GM12878 (cell line): ENCODE results near the gene DACH2. TPM values are rescaled to one million over a fixed set of nuclear protein-coding genes. Genes with fewer than 3 reads are reported as not detected.

Experiments used
- ATAC-seq: fragments of 200-7000 bp; cut with Tn5 transposase; 3 replicates; pipeline ENCODE4 v1.9.1; 2020; ENCODE audit warnings: mild to moderate bottlenecking, moderate library complexity
- BruUV-seq: library from RNA; stranded (reverse); fragments of 400-500 nt; replicated peaks from 2 replicates; lab custom pipeline; 2021; lab: Mats Ljungman, UMichigan
- CTCF ChIA-PET: fragments of 300-600 bp; sonication (Branson Sonifier 250); formaldehyde crosslinking; extraction: SDS; loops from one replicate; lab custom pipeline; 2021; ENCODE audit warnings: inconsistent platforms; lab: Yijun Ruan, JAX
- POLR2A ChIA-PET: fragments of 350-600 bp; formaldehyde crosslinking; extraction: SDS; loops from one replicate; lab custom pipeline; 2021; ENCODE audit warnings: inconsistent platforms; lab: Charles Lee
- RAD21 ChIA-PET: fragments of 300-600 bp; sonication (Branson Sonifier 250); formaldehyde crosslinking; loops from one replicate; lab custom pipeline; 2023; ENCODE audit warnings: antibody characterized with exemption; ENCODE audit not compliant: unreplicated experiment; lab: Charles Lee
- SMC1A ChIA-PET: fragments of 300-600 bp; sonication (Branson Sonifier 250); formaldehyde crosslinking; loops from one replicate; lab custom pipeline; 2023; ENCODE audit not compliant: unreplicated experiment, uncharacterized antibody; lab: Charles Lee
- DNase-seq: peaks from one replicate; pipeline ENCODE4 v3.0.0-alpha.2; 2011; ENCODE audit warnings: low read depth, low spot score
- FAIRE-seq: peaks from 3 replicates; lab custom pipeline; 2011; peaks lifted over from hg19 to GRCh38; lab: Jason Lieb, UNC
- H2AFZ ChIP-seq: 2 replicates; pipeline ENCODE4 v1.6.0; 2011; ENCODE audit warnings: low read depth, low read length, control low read depth; ENCODE audit not compliant: control insufficient read depth
- H3K27ac ChIP-seq: 2 replicates; pipeline ENCODE4 v1.5.1; 2011; ENCODE audit warnings: control low read depth; ENCODE audit not compliant: control insufficient read depth, insufficient read depth
- H3K27me3 ChIP-seq, 2 experiments: replicated peaks in 1 of 2; 2 replicates each; pipeline versions ENCODE4 v1.6.0 to v1.6.1; 2011; ENCODE audit warnings: low read length in 1 of 2; ENCODE audit not compliant: control insufficient read depth in 2 of 2, insufficient read depth in 2 of 2
- H3K36me3 ChIP-seq, 2 experiments: 2 replicates each; pipeline ENCODE4 v1.5.1; 2011; ENCODE audit warnings: low read length in 1 of 2; ENCODE audit not compliant: control insufficient read depth in 2 of 2, insufficient read depth in 2 of 2
- H3K4me1 ChIP-seq: 2 replicates; pipeline ENCODE4 v1.6.1; 2011; ENCODE audit warnings: mild to moderate bottlenecking, low read length, moderate library complexity, mixed read lengths; ENCODE audit not compliant: control insufficient read depth, insufficient read depth
- H3K4me2 ChIP-seq: 2 replicates; pipeline ENCODE4 v1.6.0; 2011; ENCODE audit warnings: control low read depth; ENCODE audit not compliant: control insufficient read depth, insufficient read depth
- H3K4me3 ChIP-seq: fragments of 200-600 bp; sonication (generic); 2 replicates; pipeline ENCODE4 v1.5.1; 2016
- H3K79me2 ChIP-seq: 2 replicates; pipeline ENCODE4 v1.6.0; 2011; ENCODE audit warnings: low read length; ENCODE audit not compliant: control insufficient read depth, insufficient read depth
- H3K9ac ChIP-seq: 2 replicates; pipeline ENCODE4 v1.8.0; 2011; ENCODE audit warnings: low read length, control low read depth, mixed read lengths; ENCODE audit not compliant: control insufficient read depth, insufficient read depth
- H3K9me3 ChIP-seq: replicated peaks from 3 replicates; pipeline ENCODE4 v1.5.1; 2011; ENCODE audit warnings: mild to moderate bottlenecking, low read length; ENCODE audit not compliant: control insufficient read depth, insufficient read depth
- H4K20me1 ChIP-seq: 2 replicates; pipeline ENCODE4 v1.6.0; 2011; ENCODE audit not compliant: control insufficient read depth, insufficient read depth
- ATF2 ChIP-seq: IDR thresholded peaks from 2 replicates; pipeline ENCODE4 v1.6.1; 2012; ENCODE audit warnings: low read length, inconsistent platforms
- CEBPB ChIP-seq, 2 experiments: fragments of 150-350 bp in 1 of 2; IDR thresholded peaks; 2 replicates each; pipeline ENCODE4 v1.6.1; 2012 to 2014; ENCODE audit warnings: low read depth in 2 of 2, low read length in 2 of 2, borderline replicate concordance in 1 of 2, inconsistent platforms in 1 of 2
- CREM ChIP-seq: IDR thresholded peaks from 2 replicates; pipeline ENCODE4 v1.6.1; 2014; ENCODE audit warnings: antibody characterized with exemption, low read depth
- FOXM1 ChIP-seq: IDR thresholded peaks from 2 replicates; pipeline ENCODE4 v1.6.1; 2012; ENCODE audit warnings: low read depth, mild to moderate bottlenecking, inconsistent platforms, low read length, moderate library complexity
- HDGF ChIP-seq: fragments of 450-650 bp; IDR thresholded peaks from 2 replicates; pipeline ENCODE4 v1.6.1; 2016; ENCODE audit warnings: antibody characterized with exemption
- IKZF2 ChIP-seq, 2 experiments: fragments of 450-650 bp; IDR thresholded peaks; 2 replicates each; pipeline ENCODE4 v1.6.1; 2017; ENCODE audit warnings: mild to moderate bottlenecking in 2 of 2, moderate library complexity in 2 of 2
- NBN ChIP-seq: fragments of 450-650 bp; IDR thresholded peaks from 2 replicates; pipeline ENCODE4 v1.6.1; 2016
- NRF1 ChIP-seq: conservative IDR thresholded peaks from 2 replicates; pipeline ENCODE4 v1.6.1; 2011; ENCODE audit warnings: mild to moderate bottlenecking, low read depth, low read length, improper control_type of control experiment
- PML ChIP-seq: IDR thresholded peaks from 2 replicates; pipeline ENCODE4 v1.6.1; 2012; ENCODE audit warnings: low read length, inconsistent platforms
- POLR2A ChIP-seq: IDR thresholded peaks from 2 replicates; pipeline ENCODE4 v1.6.1; 2011; ENCODE audit warnings: low read depth, mild to moderate bottlenecking, low read length
- POU2F2 ChIP-seq: IDR thresholded peaks from 3 replicates; pipeline ENCODE4 v1.6.1; 2011; ENCODE audit warnings: low read depth, mild to moderate bottlenecking, low read length, borderline replicate concordance
- SMARCA5 ChIP-seq: fragments of 450-650 bp; IDR thresholded peaks from 2 replicates; pipeline ENCODE4 v1.6.1; 2017; ENCODE audit warnings: mild to moderate bottlenecking
- SP1 ChIP-seq: IDR thresholded peaks from one replicate; pipeline ENCODE4 v1.6.1; 2011; ENCODE audit warnings: low read depth, low read length
- TCF12 ChIP-seq: IDR thresholded peaks from 2 replicates; pipeline ENCODE4 v1.6.1; 2011; ENCODE audit warnings: low read depth, mild to moderate bottlenecking, low read length
- ZBED1 ChIP-seq: IDR thresholded peaks from 2 replicates; pipeline ENCODE4 v1.6.1; 2016; ENCODE audit warnings: borderline replicate concordance
- whole genome bisulfite sequencing: methylation state at CpG from one replicate; pipeline ENCODE4 v1.1.6; 2016; ENCODE audit warnings: low lambda C conversion rate; ENCODE audit not compliant: insufficient replicate concordance, insufficient coverage; ENCODE audit errors: missing lambda C conversion rate; 5-methylcytosine and 5-hydroxymethylcytosine counted together
- in situ Hi-C: fragments of 300-500 bp; cut with MboI; formaldehyde crosslinking; loops from 9 replicates; pipeline ENCODE4 v1.14.3; 2018; ENCODE audit warnings: mixed read lengths
- intact Hi-C: fragments of 100-400 bp; cut with micrococcal nuclease; formaldehyde crosslinking; loops from one replicate; pipeline ENCODE4 v1.14.2; 2022; ENCODE audit not compliant: unreplicated experiment
- polyA plus RNA-seq, 11 experiments: library from polyadenylated mRNA; depleted of rRNA in 4 of 11; unstranded in 6 of 11; stranded (reverse) in 5 of 11; fragments of >200 nt; fragmentation: Nextera tagmentation in 4 of 11; fragmentation: Illumina TruSeq in 1 of 11; extraction: Ambion mirVana in 4 of 11; extraction: Trizol in 1 of 11; gene quantifications; 1 replicate in 1 of 11; 2 replicates in 10 of 11; pipeline versions ENCODE4 v1.2.1 to v1.2.3, GENCODE V29; 2011 to 2016; ENCODE audit warnings: inconsistent platforms in 2 of 11, missing spikeins in 2 of 11, low read depth in 1 of 11
- total RNA-seq, 4 experiments: library from RNA; depleted of rRNA in 3 of 4; stranded (reverse); fragments of >200 nt in 3 of 4; fragmentation: Illumina TruSeq in 1 of 4; extraction: Trizol in 1 of 4; gene quantifications; 2 replicates each; pipeline versions ENCODE4 v1.2.1 to v1.2.3, GENCODE V29; 2013 to 2021
- TF ChIP-seq, protein P1 (sequence below): fragments of 450-650 bp; IDR thresholded peaks from 2 replicates; pipeline ENCODE4 v1.6.1; 2016; ENCODE audit warnings: mild to moderate bottlenecking, moderate library complexity, borderline replicate concordance

DACH2 gene
- total and polyA plus RNA-seq, 10 of the 15 experiments (the other 5 are each of a cell fraction or from before 2014, with no cell fraction given) = 0.03 to 0.19 (median 0.07) TPM; not detected in 6

GRCh38 chrX:86192827-86193226 is 44.6 kb downstream of the DACH2 start:
- H3K9me3 ChIP-seq = no peaks in the 10 kb centered on the region
- no peak overlapping the region for H3K27ac ChIP-seq
- ChIA-PET POLR2A (no interaction called here), CTCF (interaction anchor here (1.3 kb wide), 1 partner anchor 22 kb away, joined by 4 read pairs; no protein-coding TSS in a partner anchor), SMC1A (no interaction called here), RAD21 (interaction anchor here (1.1 kb wide), 1 partner anchor 9 kb away, joined by 3 read pairs; no protein-coding TSS in a partner anchor)
- H3K9ac ChIP-seq = no peak overlapping the region
- no peaks in the 10 kb centered on the region for H3K4me1 ChIP-seq
- H3K4me2 ChIP-seq = no peak overlapping the region
- BruUV-seq = no TSS peak
- TF ChIP-seq ATF2 (no peak), ZBED1 (no peak), CEBPB (IDR thresholded peaks at IDR 0.05; ENCODE audit: borderline replicate concordance in 1 of 2, low read depth in 2 of 2, low read length in 2 of 2) (no peak), SMARCA5 (no peak), SP1 (no peak), HDGF (no peak), NBN (no peak)
- H4K20me1 ChIP-seq = no peaks in the 10 kb centered on the region
- intact Hi-C loops (no loop called here), in situ Hi-C loops (no loop called here)
- no peaks in the 10 kb centered on the region for H3K79me2 ChIP-seq
- WGBS = 0% methylated on average over 1 of the region's 1 CpG
- H3K4me3 ChIP-seq = no peak overlapping the region
- H2AFZ ChIP-seq = no peak overlapping the region
- ATAC-seq (no peak), FAIRE-seq (no peak), DNase-seq (no peak)
- no peaks in the 10 kb centered on the region for H3K27me3 ChIP-seq
- H3K36me3 ChIP-seq = no peaks in the 10 kb centered on the region

DNA sequence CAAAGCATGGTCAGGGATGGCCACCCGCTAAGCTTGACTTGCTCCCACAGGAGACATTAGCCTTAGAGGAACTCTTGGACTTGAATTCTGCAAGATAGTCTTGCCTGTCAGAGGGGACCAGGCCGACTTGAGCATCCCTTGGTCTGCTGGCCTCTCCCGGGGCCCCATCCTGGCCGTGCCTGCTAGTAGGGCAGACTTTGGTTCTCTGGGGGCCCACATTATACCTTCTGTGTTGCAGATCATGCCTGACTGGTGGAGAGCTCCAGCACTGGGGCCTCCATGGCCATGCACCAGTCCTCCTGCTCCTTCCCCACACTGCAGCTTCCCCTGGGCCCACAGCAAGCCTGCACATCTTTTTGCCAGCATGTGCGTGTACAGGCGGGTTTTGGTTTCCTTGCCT is 46.5 kb downstream of the DACH2 start:
- no peaks in the 10 kb centered on the region for H3K27me3 ChIP-seq
- TF ChIP-seq PML (no peak), POLR2A (no peak), NRF1 (no peak), TCF12 (no peak), IKZF2 (IDR thresholded peaks at IDR 0.05) (no peak), POU2F2 (no peak), CREM (no peak), FOXM1 (no peak)
- TF ChIP-seq, protein P1, sequence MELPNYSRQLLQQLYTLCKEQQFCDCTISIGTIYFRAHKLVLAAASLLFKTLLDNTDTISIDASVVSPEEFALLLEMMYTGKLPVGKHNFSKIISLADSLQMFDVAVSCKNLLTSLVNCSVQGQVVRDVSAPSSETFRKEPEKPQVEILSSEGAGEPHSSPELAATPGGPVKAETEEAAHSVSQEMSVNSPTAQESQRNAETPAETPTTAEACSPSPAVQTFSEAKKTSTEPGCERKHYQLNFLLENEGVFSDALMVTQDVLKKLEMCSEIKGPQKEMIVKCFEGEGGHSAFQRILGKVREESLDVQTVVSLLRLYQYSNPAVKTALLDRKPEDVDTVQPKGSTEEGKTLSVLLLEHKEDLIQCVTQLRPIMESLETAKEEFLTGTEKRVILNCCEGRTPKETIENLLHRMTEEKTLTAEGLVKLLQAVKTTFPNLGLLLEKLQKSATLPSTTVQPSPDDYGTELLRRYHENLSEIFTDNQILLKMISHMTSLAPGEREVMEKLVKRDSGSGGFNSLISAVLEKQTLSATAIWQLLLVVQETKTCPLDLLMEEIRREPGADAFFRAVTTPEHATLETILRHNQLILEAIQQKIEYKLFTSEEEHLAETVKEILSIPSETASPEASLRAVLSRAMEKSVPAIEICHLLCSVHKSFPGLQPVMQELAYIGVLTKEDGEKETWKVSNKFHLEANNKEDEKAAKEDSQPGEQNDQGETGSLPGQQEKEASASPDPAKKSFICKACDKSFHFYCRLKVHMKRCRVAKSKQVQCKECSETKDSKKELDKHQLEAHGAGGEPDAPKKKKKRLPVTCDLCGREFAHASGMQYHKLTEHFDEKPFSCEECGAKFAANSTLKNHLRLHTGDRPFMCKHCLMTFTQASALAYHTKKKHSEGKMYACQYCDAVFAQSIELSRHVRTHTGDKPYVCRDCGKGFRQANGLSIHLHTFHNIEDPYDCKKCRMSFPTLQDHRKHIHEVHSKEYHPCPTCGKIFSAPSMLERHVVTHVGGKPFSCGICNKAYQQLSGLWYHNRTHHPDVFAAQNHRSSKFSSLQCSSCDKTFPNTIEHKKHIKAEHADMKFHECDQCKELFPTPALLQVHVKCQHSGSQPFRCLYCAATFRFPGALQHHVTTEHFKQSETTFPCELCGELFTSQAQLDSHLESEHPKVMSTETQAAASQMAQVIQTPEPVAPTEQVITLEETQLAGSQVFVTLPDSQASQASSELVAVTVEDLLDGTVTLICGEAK = no peak
- TF ChIP-seq, all 136 proteins: peak for 0
- ChIA-PET RAD21 (no interaction called here), POLR2A (no interaction called here), CTCF (interaction anchor here (0.6 kb wide), 1 partner anchor 523 kb away, joined by 3 read pairs; no protein-coding TSS in a partner anchor), SMC1A (no interaction called here)
- in situ Hi-C loops = no loop called here
- Histone ChIP-seq H3K9me3 (no peaks in the 10 kb centered on the region), H3K79me2 (no peaks in the 10 kb centered on the region), H2AFZ (no peak overlapping the region), H3K4me1 (no peaks in the 10 kb centered on the region), H3K4me3 (no peak overlapping the region), H3K4me2 (no peak overlapping the region), H3K36me3 (no peaks in the 10 kb centered on the region), H3K9ac (no peak overlapping the region), H3K27ac (no peak overlapping the region), H4K20me1 (no peaks in the 10 kb centered on the region)
- no peak for DNase-seq
- intact Hi-C loops = no loop called here
- FAIRE-seq = no peak
- 31% methylated on average over 6 of the region's 6 CpGs for WGBS
- no TSS peak for BruUV-seq
- no peak for ATAC-seq
